Neural progenitor cell (in vitro differentiated cells): Measurements from ENCODE around the gene PRDM16.
A peak's percentile ranks its signal among the peaks of the same experiment; 100 is the strongest.

ENCODE experiments used
- CTCF ChIP-seq: fragments of 200-600 bp; sonication (generic); IDR thresholded peaks from 2 replicates; pipeline ENCODE4 v1.5.1; 2017; ENCODE audit warnings: antibody characterized with exemption, mild to moderate bottlenecking
- EZH2 ChIP-seq: fragments of 200-600 bp; sonication (generic); IDR thresholded peaks from 2 replicates; pipeline ENCODE4 v1.6.1; 2017; ENCODE audit warnings: antibody characterized with exemption, mild to moderate bottlenecking, moderate library complexity

DNA sequence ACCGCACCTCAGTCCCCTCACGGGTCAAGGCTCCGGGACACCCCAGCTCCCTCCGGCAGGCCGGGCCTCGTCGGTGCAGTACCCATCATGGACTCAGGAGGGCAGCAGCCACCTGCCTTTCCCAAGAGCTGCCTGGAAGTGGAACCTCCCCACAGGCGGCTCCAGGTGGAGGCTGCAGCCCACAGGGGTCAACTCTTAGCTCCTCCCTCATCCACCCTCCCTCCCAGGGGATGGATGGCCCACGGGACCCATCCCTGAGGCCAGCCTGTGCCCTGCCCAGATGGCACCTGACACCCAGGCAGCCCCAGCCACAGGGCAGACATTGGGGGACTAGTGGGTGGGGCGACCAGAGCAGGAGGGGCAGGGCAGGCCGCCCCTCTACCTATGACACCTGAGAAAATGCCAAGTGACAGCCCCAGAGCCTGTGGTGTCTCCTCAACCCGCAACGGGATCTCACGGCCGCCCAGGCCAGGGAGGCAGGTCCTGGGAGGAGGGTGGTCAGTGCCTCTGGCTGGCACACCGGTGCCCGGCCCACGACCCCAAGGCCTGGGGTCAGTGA, 384.3 kb downstream of the PRDM16 start:
- TF ChIP-seq CTCF = peak; percentile 84
- TF ChIP-seq EZH2 = peak; percentile 24
